GM12891 (cell line): ENCODE data around the gene KLRC4.

Experiments
- DNase-seq: peaks from one replicate; pipeline ENCODE4 v3.0.0; 2011; ENCODE audit warnings: low spot score; ENCODE audit not compliant: insufficient read length
- FAIRE-seq: peaks from 2 replicates; lab custom pipeline; 2011; peaks lifted over from hg19 to GRCh38; lab: Jason Lieb, UNC
- PAX5 ChIP-seq: IDR thresholded peaks from 2 replicates; pipeline ENCODE4 v1.6.1; 2011; ENCODE audit warnings: low read length, moderate library complexity, mild to moderate bottlenecking; ENCODE audit not compliant: insufficient read depth, severe bottlenecking
- POLR2A ChIP-seq: IDR thresholded peaks from 2 replicates; pipeline ENCODE4 v1.6.1; 2011; ENCODE audit warnings: low read depth, low read length, control low read depth
- POLR2AphosphoS5 ChIP-seq: IDR thresholded peaks from 2 replicates; pipeline ENCODE4 v1.6.1; 2011; ENCODE audit warnings: low read depth, low read length, control low read depth
- POU2F2 ChIP-seq: IDR thresholded peaks from 2 replicates; pipeline ENCODE4 v1.6.1; 2011; ENCODE audit warnings: low read depth, mild to moderate bottlenecking, control low read depth, low read length, moderate library complexity
- SPI1 ChIP-seq: IDR thresholded peaks from 2 replicates; pipeline ENCODE4 v1.6.1; 2011; ENCODE audit warnings: low read depth, low read length, control low read depth
- TAF1 ChIP-seq: IDR thresholded peaks from 2 replicates; pipeline ENCODE4 v1.6.1; 2011; ENCODE audit warnings: low read depth, low read length, control low read depth

KLRC4 gene

DNA sequence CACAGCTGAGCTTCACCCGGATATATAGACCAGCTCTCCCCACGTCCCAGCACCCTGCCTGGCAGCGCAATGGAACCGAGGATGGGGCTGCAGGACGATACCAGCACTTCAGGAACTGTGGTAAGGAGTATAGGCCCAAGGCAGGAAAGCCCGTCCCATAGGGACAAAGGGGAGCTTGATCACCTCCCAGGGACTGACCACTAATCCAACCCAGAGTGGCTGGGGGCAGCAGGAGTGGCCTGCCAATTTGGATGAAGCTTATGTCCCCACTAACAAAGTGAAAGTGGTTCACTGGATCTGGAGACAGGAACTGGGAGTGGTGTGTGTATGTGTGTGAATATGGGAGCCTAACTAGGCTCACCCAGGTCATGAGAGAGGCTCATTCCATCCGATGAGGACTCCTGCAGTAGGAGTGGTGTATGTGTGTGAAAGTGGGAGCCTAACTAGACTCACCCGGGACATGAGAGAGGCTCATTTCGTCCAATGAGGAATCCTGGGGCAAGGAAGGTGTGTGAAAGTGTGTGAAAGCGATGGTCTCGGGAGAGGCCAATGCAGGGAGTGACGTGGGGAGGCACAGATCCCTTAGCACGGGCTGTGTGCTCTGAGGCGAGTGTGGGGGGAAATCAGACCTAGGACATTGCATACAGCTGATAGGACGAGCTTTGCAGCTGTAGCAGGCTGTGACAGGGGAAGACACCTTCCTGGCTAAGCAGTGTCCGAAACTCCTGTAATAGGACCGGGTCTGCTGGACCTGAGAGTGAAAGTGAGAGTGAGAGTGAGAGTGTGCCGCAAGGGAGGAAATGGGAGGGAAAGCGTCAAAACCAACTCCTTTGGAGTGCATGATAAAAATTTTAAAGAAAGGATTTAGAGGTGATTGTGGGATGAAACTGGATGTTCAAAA, 45.4 kb downstream of the KLRC4 start:
- DNase-seq (no peak), FAIRE-seq (peak; percentile 85)
- TF ChIP-seq POU2F2 (peak; percentile 59; the same call in 1 of the 2 replicates), TAF1 (peak; percentile 55; the same call in 1 of the 2 replicates), POLR2A (peak; percentile 59), POLR2AphosphoS5 (peak; percentile 72; the same call in 1 of the 2 replicates), PAX5 (no peak), SPI1 (peak; percentile 84)

GRCh38 chr12:10363658-10363913, 46.0 kb downstream of the KLRC4 start:
- DNase-seq (no peak), FAIRE-seq (no peak)
- no peak for TF ChIP-seq SPI1
- no peak for TF ChIP-seq PAX5
- TF ChIP-seq POU2F2: no peak
- TF ChIP-seq TAF1: no peak; the same call in 1 of the 2 replicates
- no peak for TF ChIP-seq POLR2A
- no peak for TF ChIP-seq POLR2AphosphoS5

GRCh38 chr12:10362828-10363657, 46.5 kb downstream of the KLRC4 start:
- TF ChIP-seq POLR2A (no peak), POLR2AphosphoS5 (no peak), POU2F2 (no peak), TAF1 (no peak), PAX5 (no peak), SPI1 (no peak)
- peak; percentile 16 for FAIRE-seq
- no peak for DNase-seq

GRCh38 chr12:10362325-10362724, 47.2 kb downstream of the KLRC4 start:
- TF ChIP-seq PAX5: no peak
- no peak for TF ChIP-seq POLR2A
- TF ChIP-seq POU2F2: no peak
- TF ChIP-seq TAF1: no peak
- no peak for TF ChIP-seq POLR2AphosphoS5
- no peak for TF ChIP-seq SPI1
- FAIRE-seq (no peak), DNase-seq (no peak)

DNA sequence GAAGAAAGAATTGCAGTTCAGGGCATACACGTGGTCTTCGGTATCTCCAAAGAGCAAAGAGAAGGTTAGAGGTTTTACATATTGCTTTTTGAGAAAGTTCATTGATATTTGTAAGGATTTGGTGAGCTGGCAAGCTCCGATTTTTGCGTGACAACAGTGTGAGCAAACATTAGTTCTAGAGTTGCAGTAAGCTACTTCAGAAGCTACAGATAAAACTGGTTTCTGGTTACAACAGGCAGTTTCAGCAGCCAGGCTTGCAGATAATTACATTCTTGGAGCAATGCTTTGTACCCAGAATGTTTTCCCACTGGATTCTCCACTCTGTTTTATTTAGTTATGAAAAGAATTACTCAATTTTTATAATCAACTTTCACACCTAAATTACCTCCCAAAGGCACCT, 47.9 kb downstream of the KLRC4 start:
- FAIRE-seq (no peak), DNase-seq (no peak)
- TF ChIP-seq POU2F2 (no peak), POLR2A (no peak), POLR2AphosphoS5 (no peak), SPI1 (no peak), PAX5 (no peak), TAF1 (no peak)

- FAIRE-seq (no peak), DNase-seq (no peak)
- TF ChIP-seq POLR2A: no peak
- TF ChIP-seq POU2F2: no peak
- TF ChIP-seq POLR2AphosphoS5: no peak
- TF ChIP-seq TAF1: no peak
- TF ChIP-seq SPI1: no peak
- TF ChIP-seq PAX5: no peak
Measured at GRCh38 chr12:10361084-10361483, 48.5 kb downstream of the KLRC4 start.

- TF ChIP-seq PAX5: no peak
- TF ChIP-seq TAF1: no peak
- TF ChIP-seq SPI1: no peak
- no peak for TF ChIP-seq POU2F2
- no peak for TF ChIP-seq POLR2A
- no peak for TF ChIP-seq POLR2AphosphoS5
- no peak for DNase-seq
- no peak for FAIRE-seq
Measured at GRCh38 chr12:10358969-10359368, 50.6 kb downstream of the KLRC4 start.

DNA sequence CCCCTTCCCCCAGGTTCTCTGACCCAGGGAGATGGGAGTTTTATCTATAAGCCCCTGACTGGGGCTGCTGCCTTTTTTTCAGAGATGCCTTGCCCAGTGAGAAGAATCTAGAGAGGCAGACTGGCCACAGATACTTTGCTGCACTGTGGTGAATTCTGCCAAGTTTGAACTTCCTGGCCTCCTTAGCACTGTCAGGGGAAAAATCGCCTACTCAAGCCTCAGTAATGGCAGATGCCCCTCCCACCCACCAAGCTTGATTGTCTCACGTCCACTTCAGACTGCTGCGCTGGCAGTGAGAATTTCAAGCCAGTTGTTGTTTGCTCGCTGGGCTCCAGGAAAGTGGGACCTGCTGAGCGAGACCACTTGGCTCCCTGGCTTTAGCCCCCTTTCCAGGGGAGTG, 51.4 kb downstream of the KLRC4 start:
- FAIRE-seq (no peak), DNase-seq (no peak)
- no peak for TF ChIP-seq TAF1
- no peak for TF ChIP-seq POLR2A
- no peak for TF ChIP-seq POLR2AphosphoS5
- no peak for TF ChIP-seq POU2F2
- TF ChIP-seq PAX5: no peak
- TF ChIP-seq SPI1: no peak
